Testis (tissue), 3 donors: ENCODE results near the gene PDE6D. TPM values are rescaled to one million over a fixed set of nuclear protein-coding genes. Genes with fewer than 3 reads are reported as not detected.

Source experiments
- DNase-seq: peaks from one replicate; pipeline ENCODE4 v3.0.0-alpha.2; 2019
- H3K27ac ChIP-seq, 2 donors: fragments of 200-600 bp; sonication (generic); one replicate each; pipeline ENCODE4 v1.5.1; 2019
- H3K27me3 ChIP-seq: fragments of 200-600 bp; sonication (generic); one replicate; pipeline ENCODE4 v1.5.1; 2019
- H3K36me3 ChIP-seq: fragments of 200-600 bp; sonication (generic); one replicate; pipeline ENCODE4 v1.5.1; 2017; ENCODE audit warnings: low read depth; ENCODE audit errors: missing control alignments
- H3K4me1 ChIP-seq: fragments of 200-600 bp; sonication (generic); one replicate; pipeline ENCODE4 v1.5.1; 2019
- H3K4me3 ChIP-seq, 2 donors: fragments of 200-600 bp; sonication (generic); one replicate each; pipeline ENCODE4 v1.5.1; 2017 to 2019
- H3K9me3 ChIP-seq: fragments of 200-600 bp; sonication (generic); one replicate; pipeline ENCODE4 v1.5.1; 2017
- POLR2A ChIP-seq: fragments of 450-650 bp; IDR thresholded peaks from one replicate; pipeline ENCODE4 v1.6.1; 2017; ENCODE audit warnings: antibody characterized with exemption, mild to moderate bottlenecking, moderate library complexity
- WGBS, 2 donors: methylation state at CpG; one replicate each; pipeline ENCODE4 v1.1.5; 2018; 5-methylcytosine and 5-hydroxymethylcytosine counted together
- intact Hi-C: fragments of 100-400 bp; cut with DNase I; formaldehyde crosslinking; loops from one replicate; pipeline ENCODE4 v1.15.1; 2023; ENCODE audit warnings: low total_unique reads
- polyA plus RNA-seq: library from polyadenylated mRNA; stranded (reverse); fragments of 350-450 nt; fragmentation: Illumina TruSeq; extraction: RNeasy Lipid Tissue Mini Kit (QIAGEN cat#74804); gene quantifications from one replicate; pipeline ENCODE4 v1.2.3, GENCODE V29; 2014; ENCODE audit warnings: low read depth, low replicate concordance; ENCODE audit not compliant: insufficient read depth
- total RNA-seq, 2 donors: library from RNA; depleted of rRNA; stranded (reverse); fragments of >200 nt; gene quantifications; one replicate each; pipeline ENCODE4 v1.2.3, GENCODE V29; 2016
- TF ChIP-seq, protein P1 (sequence below), 3 experiments: fragments of 450-650 bp in 2 of 3; fragments of 200-600 bp in 1 of 3; sonication (generic) in 1 of 3; IDR thresholded peaks; one replicate each; pipeline ENCODE4 v1.5.1; 2016 to 2019; ENCODE audit warnings: antibody characterized with exemption in 3 of 3, mild to moderate bottlenecking in 2 of 3, moderate library complexity in 1 of 3

PDE6D gene
- total and polyA plus RNA-seq, 3 donors from 2014 or later, result 39.9 to 102 (median 66.5) TPM

- Histone ChIP-seq H3K27me3 (no peaks in the 10 kb centered on the region), H3K9me3 (no peaks in the 10 kb centered on the region), H3K4me3 (no peak overlapping the region), H3K36me3 (no peaks in the 10 kb centered on the region), H3K27ac (no peak overlapping the region), H3K4me1 (no peaks in the 10 kb centered on the region)
- TF ChIP-seq, protein P1, sequence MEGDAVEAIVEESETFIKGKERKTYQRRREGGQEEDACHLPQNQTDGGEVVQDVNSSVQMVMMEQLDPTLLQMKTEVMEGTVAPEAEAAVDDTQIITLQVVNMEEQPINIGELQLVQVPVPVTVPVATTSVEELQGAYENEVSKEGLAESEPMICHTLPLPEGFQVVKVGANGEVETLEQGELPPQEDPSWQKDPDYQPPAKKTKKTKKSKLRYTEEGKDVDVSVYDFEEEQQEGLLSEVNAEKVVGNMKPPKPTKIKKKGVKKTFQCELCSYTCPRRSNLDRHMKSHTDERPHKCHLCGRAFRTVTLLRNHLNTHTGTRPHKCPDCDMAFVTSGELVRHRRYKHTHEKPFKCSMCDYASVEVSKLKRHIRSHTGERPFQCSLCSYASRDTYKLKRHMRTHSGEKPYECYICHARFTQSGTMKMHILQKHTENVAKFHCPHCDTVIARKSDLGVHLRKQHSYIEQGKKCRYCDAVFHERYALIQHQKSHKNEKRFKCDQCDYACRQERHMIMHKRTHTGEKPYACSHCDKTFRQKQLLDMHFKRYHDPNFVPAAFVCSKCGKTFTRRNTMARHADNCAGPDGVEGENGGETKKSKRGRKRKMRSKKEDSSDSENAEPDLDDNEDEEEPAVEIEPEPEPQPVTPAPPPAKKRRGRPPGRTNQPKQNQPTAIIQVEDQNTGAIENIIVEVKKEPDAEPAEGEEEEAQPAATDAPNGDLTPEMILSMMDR (IDR thresholded peaks at IDR 0.05), result peak in 2 of 3 experiments; percentile 27 to 65
- TF ChIP-seq POLR2A, result no peak
- intact Hi-C loops, result no loop called here
- DNase-seq, result peak; percentile 60
- WGBS, 2 donors, result 54 to 65% methylated on average over 6 of the region's 6 CpGs
Observed at GRCh38 chr2:231800493-231801091, 19.5 kb upstream of the PDE6D start.

DNA sequence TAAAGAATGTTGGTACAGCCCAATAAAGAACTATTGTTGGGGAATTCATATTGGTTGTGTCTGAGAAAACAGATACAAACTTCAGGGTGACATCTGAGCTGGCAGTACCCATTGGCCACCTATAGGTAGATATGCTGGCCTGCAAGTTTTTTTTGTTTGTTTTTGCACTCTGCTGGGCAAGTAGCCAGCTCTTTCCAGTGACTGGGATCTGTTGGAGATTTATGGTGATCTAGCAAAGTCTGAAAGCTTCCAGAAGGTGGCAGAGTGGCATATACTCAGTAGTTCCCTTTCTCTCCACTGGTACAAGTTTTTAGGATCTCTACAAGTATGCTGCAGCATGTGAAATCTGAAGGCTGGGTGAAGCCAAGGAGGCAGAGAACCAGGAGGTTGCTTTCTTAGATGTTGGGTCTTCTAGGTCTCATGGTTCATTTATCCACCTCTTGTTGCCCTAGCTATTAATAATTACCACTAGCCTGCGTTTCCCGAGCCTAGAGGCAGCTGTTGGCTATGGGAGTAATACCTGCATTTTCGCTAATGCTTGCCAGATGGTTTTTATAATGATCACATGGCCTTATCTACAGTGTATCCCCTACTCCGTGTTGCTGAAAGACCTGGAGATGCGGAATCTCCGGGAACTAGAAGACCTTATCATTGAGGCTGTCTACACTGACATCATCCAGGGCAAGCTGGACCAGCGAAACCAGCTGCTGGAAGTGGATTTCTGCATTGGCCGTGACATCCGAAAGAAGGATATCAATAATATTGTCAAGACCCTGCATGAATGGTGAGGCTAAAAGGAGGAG lies 14.6 kb upstream of the PDE6D start:
- Histone ChIP-seq H3K36me3 (no peaks in the 10 kb centered on the region), H3K4me1 (no peaks in the 10 kb centered on the region), H3K4me3 (no peak overlapping the region), H3K27ac (no peak overlapping the region), H3K9me3 (no peaks in the 10 kb centered on the region), H3K27me3 (no peaks in the 10 kb centered on the region)
- TF ChIP-seq, protein P1 (IDR thresholded peaks at IDR 0.05), result peak in 1 of 3 experiments; percentile 2
- no peak for TF ChIP-seq POLR2A
- 80 to 87% methylated on average over 9 of the region's 9 CpGs for WGBS, 2 donors
- peak; percentile 43 for DNase-seq
- intact Hi-C loops, result no loop called here

DNA sequence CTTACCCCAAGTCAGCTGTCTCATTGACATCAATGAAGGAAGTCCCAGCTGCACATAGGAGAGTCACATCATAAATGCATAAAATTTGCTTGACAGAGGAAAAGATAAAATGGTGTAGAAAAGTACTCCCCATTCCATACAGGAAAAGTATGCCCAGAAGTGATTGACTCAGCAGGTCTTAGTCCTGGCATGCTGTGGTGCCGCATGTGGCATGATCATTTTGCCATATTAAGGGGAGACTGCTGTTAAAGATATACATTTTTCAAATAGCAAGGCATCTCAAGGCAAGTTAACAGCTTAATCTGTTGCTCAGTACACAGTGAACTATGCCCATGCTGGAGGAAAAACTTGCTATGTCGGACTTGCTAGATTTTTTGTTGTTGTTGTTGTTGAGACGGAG lies 13.3 kb upstream of the PDE6D start:
- Histone ChIP-seq H3K4me1 (no peaks in the 10 kb centered on the region), H3K27ac (no peak overlapping the region), H3K36me3 (no peaks in the 10 kb centered on the region), H3K4me3 (no peak overlapping the region), H3K9me3 (no peaks in the 10 kb centered on the region), H3K27me3 (no peaks in the 10 kb centered on the region)
- no peak for TF ChIP-seq POLR2A
- TF ChIP-seq, protein P1 (IDR thresholded peaks at IDR 0.05), result no peak
- WGBS, 2 donors, result 97 to 99% methylated on average over 3 of the region's 3 CpGs
- DNase-seq, result no peak
- intact Hi-C loops, result no loop called here

- TF ChIP-seq, protein P1 (IDR thresholded peaks at IDR 0.05), result no peak
- no peak for TF ChIP-seq POLR2A
- Histone ChIP-seq H3K4me1 (peaks cover 5% of the 10 kb centered on the region), H3K36me3 (no peaks in the 10 kb centered on the region), H3K27ac (no peak overlapping the region), H3K9me3 (no peaks in the 10 kb centered on the region), H3K27me3 (no peaks in the 10 kb centered on the region), H3K4me3 (no peak overlapping the region)
- 76 to 81% methylated on average over 3 of the region's 3 CpGs for WGBS, 2 donors
- no peak for DNase-seq
- intact Hi-C loops, result no loop called here
Observed at GRCh38 chr2:231791107-231791506, 10.0 kb upstream of the PDE6D start.
